HG03064 (cell line): ENCODE data around the gene BTLA.
"Not testable (repeated sequence)": the region's sequence is repeated elsewhere in the genome, so short reads cannot be mapped to it uniquely, and the experiment has no call there.

Experiments used
- ATAC-seq: cut with Tn5 transposase; IDR thresholded peaks from one replicate; pipeline ENCODE4 v1.9.1; 2021; ENCODE audit warnings: low read depth; ENCODE audit not compliant: unreplicated experiment

The BTLA gene

DNA sequence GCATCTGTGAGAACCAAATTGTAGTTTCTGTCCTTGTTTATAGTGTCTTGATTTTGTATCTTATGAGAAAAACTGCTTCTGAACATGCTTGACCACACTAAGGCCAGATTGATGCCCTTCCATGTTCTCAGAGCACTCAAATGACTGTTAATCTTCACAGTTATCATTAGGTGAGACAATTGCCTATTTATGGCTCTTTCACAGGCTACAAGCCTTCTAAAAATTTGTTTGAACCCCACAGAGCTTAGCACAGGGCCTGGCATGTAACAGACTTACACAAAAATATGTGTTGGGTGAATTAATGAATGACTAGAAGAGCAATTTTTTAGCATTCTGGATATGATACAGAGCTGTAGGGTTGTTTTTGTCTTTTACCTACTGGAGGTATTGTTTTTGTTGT is 43.1 kb downstream of the BTLA start:
- ATAC-seq: no peak

DNA sequence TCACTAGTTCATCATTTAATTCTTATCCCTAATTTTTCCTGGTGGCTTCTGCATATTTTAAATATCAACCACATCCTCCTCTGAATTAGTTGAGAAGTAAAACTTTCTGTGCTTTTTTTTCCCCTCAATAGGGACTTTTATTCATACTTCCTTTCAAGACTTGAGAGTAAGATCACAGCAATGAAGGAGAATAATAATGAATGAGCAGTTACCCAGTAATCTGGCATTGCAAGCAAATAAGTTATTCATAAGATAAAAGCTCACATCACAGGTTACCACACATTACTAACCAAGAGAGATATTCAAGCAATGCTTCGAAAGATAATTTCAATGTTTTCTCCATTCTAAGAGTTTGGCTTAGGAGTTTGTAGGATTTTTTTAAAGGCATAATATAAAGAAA is 50.3 kb downstream of the BTLA start:
- ATAC-seq: no peak

DNA sequence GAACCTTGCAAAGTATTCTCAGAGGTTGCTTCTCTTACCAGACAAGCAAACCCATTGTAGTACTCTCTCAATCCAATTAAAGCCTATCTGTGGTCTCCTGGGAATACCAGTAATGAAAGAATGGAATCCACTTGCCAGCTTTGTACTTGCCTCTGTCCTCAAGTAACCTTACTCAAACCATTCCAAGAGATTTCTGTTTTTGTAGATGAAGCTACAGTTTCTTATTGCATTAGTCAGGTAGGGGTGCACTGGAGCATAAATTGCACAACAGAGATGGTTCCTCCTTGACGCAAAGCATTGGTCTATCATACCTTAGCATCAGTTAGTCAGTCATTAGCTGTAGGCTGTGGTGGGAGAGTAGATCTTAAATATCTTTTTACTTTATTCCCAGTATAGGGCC is 52.9 kb downstream of the BTLA start:
- ATAC-seq: no peak

DNA sequence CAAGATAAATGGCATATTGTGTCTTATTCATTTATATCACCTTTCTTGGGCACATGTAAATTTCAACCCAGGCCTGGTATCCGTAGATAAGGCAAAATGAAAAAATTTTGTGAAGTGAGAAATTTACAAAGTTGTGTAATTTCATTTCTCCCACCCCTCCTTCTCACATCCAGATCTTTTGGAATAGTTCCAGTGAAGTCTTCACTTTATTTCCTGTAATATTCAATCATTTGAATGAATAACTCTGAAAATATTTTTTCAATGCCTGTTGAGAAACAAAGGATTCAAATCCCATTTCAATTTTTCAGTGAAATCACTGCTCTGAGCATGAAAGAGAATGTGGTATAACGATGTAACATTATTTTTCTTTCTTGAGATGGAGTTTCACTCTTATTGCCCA is 53.4 kb downstream of the BTLA start:
- no peak for ATAC-seq

DNA sequence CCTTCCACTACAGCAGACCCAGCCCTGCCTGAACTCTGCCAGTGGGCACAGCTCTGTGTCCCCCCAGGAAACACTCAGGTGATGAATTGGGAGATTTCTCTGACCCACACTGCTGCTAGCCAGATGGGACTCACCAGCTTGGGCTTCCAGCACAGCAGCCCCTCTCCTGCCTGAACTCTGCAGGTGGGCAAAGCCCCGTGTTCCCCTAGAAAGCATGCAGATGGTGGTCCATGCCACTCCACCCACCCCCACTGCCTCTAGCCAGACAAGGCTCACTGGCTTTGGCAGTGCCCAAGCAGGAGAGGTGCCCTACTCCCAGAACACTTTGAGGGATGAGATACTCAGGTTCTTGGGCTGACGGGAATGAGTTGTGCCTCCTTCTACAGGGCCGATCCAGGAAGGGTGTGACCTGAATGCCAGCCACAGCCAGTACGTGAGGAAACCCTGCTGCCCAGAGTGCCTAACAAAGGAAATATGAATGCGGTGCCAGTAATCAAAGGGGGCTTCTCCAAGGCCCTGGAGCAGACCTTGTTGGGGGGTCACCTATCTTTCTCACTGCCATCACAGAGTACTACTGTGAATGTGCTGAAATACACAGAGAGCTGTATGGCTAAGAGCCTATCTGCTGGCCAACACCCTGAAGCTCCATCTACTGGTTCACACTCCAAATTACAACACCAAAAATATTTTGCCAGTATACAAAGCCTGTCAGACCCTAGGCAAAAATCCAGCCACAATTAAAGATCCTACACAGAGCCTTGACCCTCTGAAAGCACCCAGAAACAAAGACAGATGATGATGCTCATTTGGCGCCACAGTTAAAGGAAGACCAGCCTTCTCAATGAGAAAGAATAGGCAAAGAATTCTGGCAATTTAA is 61.9 kb downstream of the BTLA start:
- ATAC-seq: no peak

DNA sequence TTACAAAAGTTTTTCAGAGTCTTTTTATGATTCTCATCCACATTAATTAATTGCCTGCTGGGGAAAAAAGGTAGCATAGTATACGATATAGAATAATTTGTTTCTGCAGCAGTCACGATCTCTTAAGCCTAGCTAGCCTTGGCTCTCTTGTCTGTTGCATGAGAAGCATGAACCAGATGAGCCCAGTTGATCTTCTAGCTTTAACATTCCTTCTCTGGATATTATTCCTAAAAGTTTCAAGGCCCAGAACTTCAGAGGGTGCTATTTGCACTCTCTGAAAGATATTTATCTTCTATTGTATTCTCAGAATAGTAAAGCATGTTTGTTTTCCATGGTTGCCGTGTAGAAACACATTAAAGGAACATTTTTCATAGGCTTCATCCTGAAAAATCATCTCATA is 69.3 kb downstream of the BTLA start:
- ATAC-seq: no peak

DNA sequence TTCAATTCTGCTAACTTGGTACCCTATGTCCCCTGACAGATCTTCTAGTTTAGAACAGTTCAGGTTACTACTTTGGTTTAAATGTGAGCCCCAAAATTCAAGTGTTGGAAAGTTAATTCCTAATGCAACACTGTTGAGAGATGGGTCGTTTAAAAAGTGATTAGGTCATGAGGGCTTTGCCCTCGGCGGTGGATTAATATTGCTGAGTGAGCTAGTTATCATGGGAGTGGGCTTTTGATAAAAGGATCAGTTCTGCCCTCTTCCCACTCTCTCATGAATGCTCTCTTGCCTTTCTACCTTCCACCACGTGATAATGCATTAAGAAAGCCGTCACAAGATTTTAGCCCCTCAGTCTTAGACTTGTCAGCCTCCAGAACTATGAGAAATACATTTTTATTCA is 72.1 kb downstream of the BTLA start:
- ATAC-seq: no peak

DNA sequence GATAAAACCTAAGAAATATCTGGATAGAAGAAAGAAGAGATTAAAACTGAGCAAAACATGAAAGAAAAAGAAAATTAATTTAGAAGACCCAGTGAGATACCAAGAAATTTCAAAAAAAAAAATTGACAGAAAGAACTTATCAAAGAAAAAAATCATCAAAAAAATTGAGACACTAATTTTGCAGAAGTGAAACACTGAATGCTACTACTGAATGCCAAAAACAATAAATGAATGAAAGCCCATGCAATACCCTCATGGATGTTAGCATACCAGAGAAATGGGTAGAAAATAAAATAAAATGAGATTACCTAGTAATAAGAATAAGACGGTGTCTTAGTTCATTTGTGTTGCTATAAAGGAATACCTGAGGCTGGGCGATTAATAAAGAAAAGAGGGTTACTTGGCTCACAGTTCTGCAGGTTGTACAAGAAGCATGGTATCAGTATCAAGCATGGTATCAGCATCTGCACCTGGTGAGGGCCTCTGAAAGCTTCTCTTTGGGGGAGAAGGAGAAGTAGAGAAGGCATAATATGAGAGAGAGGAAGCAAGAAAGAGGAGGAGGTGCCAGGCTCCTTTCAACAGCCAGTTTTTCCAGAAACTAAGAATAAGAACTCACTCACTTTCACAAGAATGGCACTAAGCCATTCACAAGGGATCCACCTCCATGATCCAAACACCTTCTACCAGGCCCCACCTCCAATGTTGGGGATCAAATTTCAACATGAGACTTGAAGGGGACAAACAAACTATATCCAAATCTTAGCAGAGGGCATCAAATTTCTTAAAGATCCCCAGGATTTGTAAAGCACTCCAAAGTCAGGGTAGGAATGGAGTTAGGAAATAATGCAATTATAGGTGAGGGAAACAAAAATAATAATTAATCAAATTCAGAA is 73.2 kb downstream of the BTLA start:
- no peak for ATAC-seq

DNA sequence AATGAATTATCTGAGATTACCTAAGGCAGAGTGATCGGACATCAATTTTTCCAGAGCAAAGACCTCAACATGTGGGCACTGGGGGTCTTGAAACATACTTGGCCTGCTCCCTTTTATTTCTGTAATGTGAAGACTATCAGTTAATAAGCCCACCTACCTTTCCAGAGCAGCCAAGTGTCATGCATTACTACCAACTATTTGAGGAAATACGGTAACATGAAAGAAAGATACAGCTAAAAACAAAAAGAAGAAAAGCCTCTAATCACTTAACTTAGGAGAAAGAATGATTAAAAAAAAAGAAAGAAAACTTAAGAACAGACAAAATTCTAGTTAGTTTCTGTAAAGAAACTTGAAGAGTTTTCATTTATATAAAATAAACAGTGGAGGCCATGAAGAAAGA is 73.9 kb downstream of the BTLA start:
- ATAC-seq: no peak

DNA sequence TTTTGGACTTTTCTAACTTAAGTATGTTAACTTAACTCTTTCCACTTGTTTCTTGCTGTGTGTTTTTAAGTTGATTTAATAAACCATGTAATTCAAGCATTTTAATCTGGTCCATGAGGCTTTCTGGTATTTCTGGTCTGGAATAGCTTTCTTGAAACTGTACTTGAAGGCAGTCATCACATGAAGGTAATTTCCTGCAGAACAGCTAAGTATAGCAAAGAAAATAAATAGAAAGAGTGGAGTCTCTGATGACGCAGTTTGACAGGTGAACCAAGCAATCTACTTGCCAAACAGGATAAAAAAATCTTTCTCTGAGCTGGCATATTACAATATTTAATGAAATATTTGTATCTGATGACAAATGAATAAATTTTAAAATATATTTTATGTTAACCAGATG is 74.9 kb downstream of the BTLA start:
- ATAC-seq: no peak

DNA sequence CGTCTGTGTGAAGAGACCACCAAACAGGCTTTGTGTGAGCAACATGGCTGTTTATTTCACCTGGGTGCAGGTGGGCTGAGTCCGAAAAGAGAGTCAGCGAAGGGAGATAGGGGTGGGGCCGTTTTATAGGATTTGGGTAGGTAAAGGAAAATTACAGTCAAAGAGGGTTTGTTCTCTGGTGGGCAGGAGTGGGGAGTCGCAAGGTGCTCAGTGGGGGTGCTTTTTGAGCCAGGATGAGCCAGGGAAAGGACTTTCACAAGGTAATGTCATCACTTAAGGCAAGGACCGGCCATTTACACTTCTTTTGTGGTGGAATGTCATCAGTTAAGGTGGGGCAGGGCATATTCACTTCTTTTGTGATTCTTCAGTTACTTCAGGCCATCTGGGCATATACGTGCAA is 76.4 kb downstream of the BTLA start:
- not testable (repeated sequence) for ATAC-seq

DNA sequence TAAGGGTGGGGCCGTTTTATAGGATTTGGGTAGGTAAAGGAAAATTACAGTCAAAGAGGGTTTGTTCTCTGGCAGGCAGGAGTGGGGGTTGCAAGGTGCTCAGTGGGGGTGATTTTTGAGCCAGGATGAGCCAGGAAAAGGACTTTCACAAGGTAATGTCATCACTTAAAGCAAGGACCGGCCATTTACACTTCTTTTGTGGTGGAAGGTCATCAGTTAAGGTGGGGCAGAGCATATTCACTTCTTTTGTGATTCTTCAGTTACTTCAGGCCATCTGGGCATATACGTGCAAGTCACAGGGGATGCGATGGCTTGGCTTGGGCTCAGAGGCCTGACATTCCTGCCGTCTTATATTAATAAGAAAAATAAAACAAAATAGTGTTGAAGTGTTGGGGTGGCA is 80.7 kb downstream of the BTLA start:
- ATAC-seq: not testable (repeated sequence)

DNA sequence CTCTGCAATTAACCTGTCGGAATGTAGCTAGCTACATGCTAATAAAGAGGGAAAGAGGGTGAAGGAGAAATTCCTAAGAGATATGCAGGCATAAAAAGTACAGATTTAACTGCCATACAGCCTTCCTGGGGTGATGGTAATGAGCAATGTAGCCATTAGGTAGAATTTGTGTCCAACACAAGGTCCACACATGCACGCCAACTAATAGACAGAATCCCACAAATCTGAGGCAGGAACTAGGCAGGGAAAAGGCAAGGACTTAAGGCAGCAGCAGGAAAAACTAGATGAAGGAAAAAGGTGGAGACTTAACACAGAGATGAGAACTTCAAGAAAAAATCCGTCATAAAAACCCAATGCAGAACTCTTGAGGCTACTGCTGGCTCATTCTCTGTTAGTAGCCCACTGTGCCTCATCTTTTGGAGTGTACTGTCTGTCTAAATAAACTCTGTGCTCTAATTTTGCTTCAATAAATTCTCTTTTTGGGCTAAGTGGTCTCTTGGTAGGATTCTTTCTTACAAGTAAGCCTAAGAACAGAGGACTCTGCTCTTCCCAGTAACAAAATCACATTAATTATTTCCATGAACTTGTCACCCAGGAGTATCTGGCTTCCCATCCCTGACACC is 81.5 kb downstream of the BTLA start:
- ATAC-seq: no peak

DNA sequence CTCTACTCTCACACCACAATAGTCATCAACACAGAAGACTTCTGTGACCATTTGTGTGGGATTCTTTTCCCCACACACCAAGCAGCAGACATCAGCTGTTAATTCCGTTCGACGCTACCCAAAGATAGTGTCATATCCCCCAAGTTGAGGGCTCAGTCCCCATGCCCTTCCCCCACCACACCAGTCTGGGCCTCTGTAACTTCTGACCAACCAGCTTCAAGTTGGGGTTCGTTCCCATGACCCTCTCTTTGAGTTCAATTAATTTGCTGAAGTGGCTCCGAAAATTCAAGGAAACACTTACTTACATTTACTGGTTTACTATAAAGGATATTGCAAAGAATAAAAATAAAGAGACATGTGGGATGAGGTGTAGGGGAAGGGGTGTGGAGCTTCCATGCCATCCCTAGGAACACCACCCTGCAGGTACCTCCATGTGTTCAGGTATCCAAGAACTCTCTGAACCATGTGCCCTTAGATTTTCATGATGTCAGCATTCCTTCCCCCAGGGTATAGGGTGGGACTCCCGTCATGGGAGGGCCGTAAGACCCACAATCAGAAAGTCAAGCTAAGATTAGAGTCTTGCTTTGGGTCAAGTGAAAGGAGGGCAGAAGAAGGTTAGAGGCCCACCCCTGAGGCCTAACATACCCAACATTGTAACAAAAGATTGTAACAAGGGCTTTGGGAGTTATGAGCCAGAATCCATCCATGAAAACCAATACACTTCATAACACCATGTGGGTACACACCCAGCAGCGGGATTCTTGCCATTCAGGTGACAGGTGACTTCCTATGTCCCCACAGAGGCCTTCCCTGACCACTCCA is 82.7 kb downstream of the BTLA start:
- no peak for ATAC-seq

DNA sequence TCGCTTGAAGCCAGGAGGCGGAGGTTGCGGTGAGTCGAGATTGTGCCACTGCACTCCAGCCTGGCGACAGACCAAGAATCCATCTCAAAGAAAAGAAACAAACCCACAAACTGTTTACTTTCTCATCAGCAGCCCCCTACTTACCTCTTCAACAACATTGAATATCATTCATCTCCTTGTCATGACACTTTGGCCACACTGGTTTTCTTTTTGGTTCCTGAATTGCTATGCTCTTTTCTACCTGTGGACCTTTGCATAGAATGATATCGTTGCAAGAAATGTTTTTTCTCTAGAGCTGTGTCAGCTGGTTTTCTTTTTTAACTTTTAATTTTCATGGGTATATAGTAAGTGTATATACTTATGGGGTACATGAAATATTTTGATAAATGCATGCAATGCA is 83.9 kb downstream of the BTLA start:
- no peak for ATAC-seq
